H9 (cell line): ENCODE data around the gene IDI2. TPM values are rescaled to one million over a fixed set of nuclear protein-coding genes. Genes with fewer than 3 reads are reported as not detected.
A peak's percentile ranks its signal among the peaks of the same experiment; 100 is the strongest.

Source experiments
- DNase-seq: peaks from one replicate; pipeline ENCODE4 v3.0.0-alpha.2; 2017
- H2AFZ ChIP-seq: one replicate; pipeline ENCODE4 v1.6.1; 2013; ENCODE audit warnings: mild to moderate bottlenecking, low read length, control low read depth, moderate library complexity
- H2AK5ac ChIP-seq: 2 replicates; pipeline ENCODE4 v1.6.1; 2013; ENCODE audit warnings: low read length, control low read depth, mixed read lengths; ENCODE audit not compliant: insufficient read length
- H2BK120ac ChIP-seq: one replicate; pipeline ENCODE4 v1.6.1; 2013; ENCODE audit warnings: low read depth, mild to moderate bottlenecking, low read length, control low read depth, inconsistent platforms; ENCODE audit not compliant: poor library complexity, severe bottlenecking
- H2BK12ac ChIP-seq: 2 replicates; pipeline ENCODE4 v1.6.1; 2013; ENCODE audit warnings: low read length, control low read depth, mixed read lengths, low read depth; ENCODE audit not compliant: insufficient read length
- H2BK15ac ChIP-seq: 2 replicates; pipeline ENCODE4 v1.6.1; 2013; ENCODE audit warnings: low read depth, low read length, control low read depth
- H2BK20ac ChIP-seq: one replicate; pipeline ENCODE4 v1.6.1; 2013; ENCODE audit warnings: low read depth, mild to moderate bottlenecking, low read length, control low read depth, inconsistent platforms; ENCODE audit not compliant: poor library complexity, severe bottlenecking
- H2BK5ac ChIP-seq: 2 replicates; pipeline ENCODE4 v1.6.1; 2013; ENCODE audit warnings: low read length, control low read depth, mixed read lengths; ENCODE audit not compliant: insufficient read length
- H3K14ac ChIP-seq: 2 replicates; pipeline ENCODE4 v1.6.1; 2013; ENCODE audit warnings: low read length, control low read depth; ENCODE audit not compliant: insufficient read depth
- H3K18ac ChIP-seq: 2 replicates; pipeline ENCODE4 v1.6.1; 2013; ENCODE audit warnings: low read depth, mild to moderate bottlenecking, mixed read lengths, low read length, control low read depth; ENCODE audit not compliant: insufficient read length
- H3K23ac ChIP-seq: 2 replicates; pipeline ENCODE4 v1.6.1; 2013; ENCODE audit warnings: low read length, control low read depth, mixed read lengths, low read depth; ENCODE audit not compliant: insufficient read length
- H3K23me2 ChIP-seq: 2 replicates; pipeline ENCODE4 v1.6.1; 2013; ENCODE audit warnings: low read depth, mild to moderate bottlenecking, mixed read lengths, low read length, control low read depth; ENCODE audit not compliant: insufficient read length, poor library complexity, severe bottlenecking
- H3K27ac ChIP-seq: 2 replicates; pipeline ENCODE4 v1.5.1; 2013; ENCODE audit warnings: low read length, control low read depth, mixed read lengths, low read depth; ENCODE audit not compliant: insufficient read length
- H3K27me3 ChIP-seq: 2 replicates; pipeline ENCODE4 v1.6.1; 2013; ENCODE audit warnings: low read length, control low read depth, inconsistent platforms; ENCODE audit not compliant: insufficient read depth
- H3K4ac ChIP-seq: 2 replicates; pipeline ENCODE4 v1.6.1; 2013; ENCODE audit warnings: low read depth, mild to moderate bottlenecking, control low read depth, inconsistent platforms, low read length, moderate library complexity
- H3K4me1 ChIP-seq: 2 replicates; pipeline ENCODE4 v1.6.1; 2013; ENCODE audit warnings: low read length, control low read depth, inconsistent platforms; ENCODE audit not compliant: insufficient read depth
- H3K4me2 ChIP-seq: 2 replicates; pipeline ENCODE4 v1.6.1; 2013; ENCODE audit warnings: low read length, control low read depth, mixed read lengths; ENCODE audit not compliant: insufficient read length, insufficient read depth
- H3K56ac ChIP-seq: 2 replicates; pipeline ENCODE4 v1.6.1; 2013; ENCODE audit warnings: low read depth, mild to moderate bottlenecking, mixed read lengths, low read length, control low read depth; ENCODE audit not compliant: insufficient read length
- H3K79me1 ChIP-seq: 2 replicates; pipeline ENCODE4 v1.6.1; 2013; ENCODE audit warnings: low read depth, mild to moderate bottlenecking, moderate library complexity, low read length, control low read depth, inconsistent platforms; ENCODE audit not compliant: insufficient read depth, poor library complexity, severe bottlenecking
- H3K79me2 ChIP-seq: 2 replicates; pipeline ENCODE4 v1.6.1; 2013; ENCODE audit warnings: low read length, control low read depth, inconsistent platforms; ENCODE audit not compliant: insufficient read depth
- H3K9ac ChIP-seq: 2 replicates; pipeline ENCODE4 v1.6.1; 2013; ENCODE audit warnings: low read length, control low read depth, mixed read lengths; ENCODE audit not compliant: insufficient read length; ENCODE audit errors: extremely low read depth
- H3K9me3 ChIP-seq: one replicate; pipeline ENCODE4 v1.6.1; 2013; ENCODE audit warnings: low read depth, low read length, inconsistent platforms; ENCODE audit not compliant: control insufficient read depth
- H3T11ph ChIP-seq: one replicate; pipeline ENCODE4 v1.6.1; 2013; ENCODE audit warnings: mild to moderate bottlenecking, low read length, control low read depth, inconsistent platforms
- H4K20me1 ChIP-seq: one replicate; pipeline ENCODE4 v1.6.1; 2013; ENCODE audit not compliant: control insufficient read depth, insufficient read length, insufficient read depth
- H4K5ac ChIP-seq: 2 replicates; pipeline ENCODE4 v1.6.1; 2013; ENCODE audit warnings: low read depth, mild to moderate bottlenecking, mixed read lengths, low read length, control low read depth; ENCODE audit not compliant: insufficient read length
- H4K8ac ChIP-seq: replicated peaks from 2 replicates; pipeline ENCODE4 v1.6.1; 2013; ENCODE audit warnings: low read length, control low read depth, mixed read lengths, low read depth; ENCODE audit not compliant: insufficient read length
- H4K91ac ChIP-seq: 2 replicates; pipeline ENCODE4 v1.6.1; 2013; ENCODE audit warnings: low read depth, mild to moderate bottlenecking, moderate library complexity, mixed read lengths, low read length, control low read depth; ENCODE audit not compliant: insufficient read length
- H3K27ac Mint-ChIP-seq, 3 experiments: 2 replicates in 2 of 3; 3 replicates in 1 of 3; pipeline ENCODE4 v1.8.0; 2020 to 2021; ENCODE audit warnings: mixed read lengths in 3 of 3, mild to moderate bottlenecking in 1 of 3, moderate library complexity in 1 of 3
- H3K27me3 Mint-ChIP-seq: 2 replicates; pipeline ENCODE4 v1.8.0; 2021; ENCODE audit warnings: low read depth, mild to moderate bottlenecking, moderate library complexity, mixed read lengths
- H3K36me3 Mint-ChIP-seq, 3 experiments: 2 replicates in 2 of 3; 3 replicates in 1 of 3; pipeline ENCODE4 v1.8.0; 2020 to 2021; ENCODE audit warnings: low read depth in 3 of 3, mixed read lengths in 3 of 3; ENCODE audit not compliant: insufficient read depth in 1 of 3
- H3K4me1 Mint-ChIP-seq, 2 experiments: 2 replicates each; pipeline ENCODE4 v1.8.0; 2020; ENCODE audit warnings: mixed read lengths in 2 of 2
- H3K4me3 Mint-ChIP-seq, 2 experiments: 2 replicates in 1 of 2; 3 replicates in 1 of 2; pipeline ENCODE4 v1.8.0; 2020 to 2021; ENCODE audit warnings: mild to moderate bottlenecking in 2 of 2, mixed read lengths in 2 of 2, moderate library complexity in 1 of 2
- H3K9me3 Mint-ChIP-seq, 2 experiments: 2 replicates in 1 of 2; 3 replicates in 1 of 2; pipeline ENCODE4 v1.8.0; 2020; ENCODE audit warnings: mild to moderate bottlenecking in 2 of 2, mixed read lengths in 2 of 2, moderate library complexity in 1 of 2
- WGBS: extraction: QIAGEN DNeasy Blood & Tissue Kit; methylation state at CpG from one replicate; pipeline ENCODE4 v1.1.7; 2013; ENCODE audit warnings: missing lambda C conversion rate, low lambda C conversion rate, mixed read lengths; ENCODE audit not compliant: insufficient read length; ENCODE audit errors: extremely low coverage; 5-methylcytosine and 5-hydroxymethylcytosine counted together
- total RNA-seq: library from RNA; stranded (reverse); gene quantifications from 2 replicates; pipeline ENCODE4 v1.2.1, GENCODE V29; 2021
- TF ChIP-seq, protein P1 (sequence below): fragments of 200-600 bp; sonication (generic); conservative IDR thresholded peaks from 3 replicates; pipeline ENCODE4 v1.8.0; 2021; ENCODE audit warnings: antibody characterized with exemption, mild to moderate bottlenecking

Gene IDI2
- total RNA-seq, 1 experiment from 2014 or later, result not detected

GRCh38 chr10:1022413-1022812 lies 3.2 kb downstream of the IDI2 start:
- no peak for DNase-seq
- H2AK5ac ChIP-seq, result no peak overlapping the region
- Mint-ChIP-seq H3K4me1 (peaks cover 4 to 9% of the 10 kb centered on the region in 2 experiments; a peak in 3 of 4 replicates), H3K4me3 (no peak overlapping the region; a peak in 1 of 5 replicates), H3K27ac (peak overlapping the region in 2 of 3 experiments; percentile 40 to 53; a peak in 3 of 7 replicates), H3K27me3 (no peaks in the 10 kb centered on the region), H3K36me3 (peaks cover 19 to 38% (median 29%) of the 10 kb centered on the region in 3 experiments), H3K9me3 (0 out of 5 replicates have a peak, but pooled peaks cover 0 to 2% of the 10 kb centered on the region in 2 experiments)
- H3K18ac ChIP-seq, result no peak overlapping the region
- H3K4me2 ChIP-seq, result no peak overlapping the region
- H3T11ph ChIP-seq, result no peak overlapping the region
- no peak overlapping the region for H3K23ac ChIP-seq
- H3K23me2 ChIP-seq, result no peaks in the 10 kb centered on the region
- H4K8ac ChIP-seq, result no peak overlapping the region
- TF ChIP-seq, protein P1, sequence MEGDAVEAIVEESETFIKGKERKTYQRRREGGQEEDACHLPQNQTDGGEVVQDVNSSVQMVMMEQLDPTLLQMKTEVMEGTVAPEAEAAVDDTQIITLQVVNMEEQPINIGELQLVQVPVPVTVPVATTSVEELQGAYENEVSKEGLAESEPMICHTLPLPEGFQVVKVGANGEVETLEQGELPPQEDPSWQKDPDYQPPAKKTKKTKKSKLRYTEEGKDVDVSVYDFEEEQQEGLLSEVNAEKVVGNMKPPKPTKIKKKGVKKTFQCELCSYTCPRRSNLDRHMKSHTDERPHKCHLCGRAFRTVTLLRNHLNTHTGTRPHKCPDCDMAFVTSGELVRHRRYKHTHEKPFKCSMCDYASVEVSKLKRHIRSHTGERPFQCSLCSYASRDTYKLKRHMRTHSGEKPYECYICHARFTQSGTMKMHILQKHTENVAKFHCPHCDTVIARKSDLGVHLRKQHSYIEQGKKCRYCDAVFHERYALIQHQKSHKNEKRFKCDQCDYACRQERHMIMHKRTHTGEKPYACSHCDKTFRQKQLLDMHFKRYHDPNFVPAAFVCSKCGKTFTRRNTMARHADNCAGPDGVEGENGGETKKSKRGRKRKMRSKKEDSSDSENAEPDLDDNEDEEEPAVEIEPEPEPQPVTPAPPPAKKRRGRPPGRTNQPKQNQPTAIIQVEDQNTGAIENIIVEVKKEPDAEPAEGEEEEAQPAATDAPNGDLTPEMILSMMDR, result no peak
- H3K79me2 ChIP-seq, result no peaks in the 10 kb centered on the region
- H3K14ac ChIP-seq, result no peak overlapping the region; the same call in 1 of the 2 replicates
- no peaks in the 10 kb centered on the region for H3K27me3 ChIP-seq
- H3K79me1 ChIP-seq, result no peaks in the 10 kb centered on the region
- H4K91ac ChIP-seq, result no peak overlapping the region
- H2BK120ac ChIP-seq, result no peak overlapping the region
- no peak overlapping the region for H2BK12ac ChIP-seq
- no peak overlapping the region for H3K4ac ChIP-seq
- H2AFZ ChIP-seq, result no peak overlapping the region
- no peak overlapping the region for H2BK15ac ChIP-seq
- H3K56ac ChIP-seq, result no peak overlapping the region
- no peak overlapping the region for H3K27ac ChIP-seq
- no peak overlapping the region for H2BK20ac ChIP-seq
- H3K9me3 ChIP-seq, result no peaks in the 10 kb centered on the region
- H4K20me1 ChIP-seq, result no peaks in the 10 kb centered on the region
- H3K9ac ChIP-seq, result no peak overlapping the region
- no CpG with 5 or more reads among the region's 12 CpGs for WGBS
- H2BK5ac ChIP-seq, result no peak overlapping the region
- no peaks in the 10 kb centered on the region for H3K4me1 ChIP-seq
- no peak overlapping the region for H4K5ac ChIP-seq
